ENCODE data around the gene NOS1AP. TPM values are rescaled to one million over a fixed set of nuclear protein-coding genes. Genes with fewer than 3 reads are reported as not detected.

NOS1AP gene
- polyA plus RNA-seq, 1 of the 3 experiments (the other 2 are of a cell fraction) = 0.03 TPM

- no peak for TF ChIP-seq JUND (IDR thresholded peaks at IDR 0.05)
- TF ChIP-seq MEF2A (IDR thresholded peaks at IDR 0.05; ENCODE audit: borderline replicate concordance, low read depth) = no peak
- TF ChIP-seq SIN3A (IDR thresholded peaks at IDR 0.05; ENCODE audit: borderline replicate concordance, low read depth, low read length) = no peak
- TF ChIP-seq TEAD4 (IDR thresholded peaks at IDR 0.05; ENCODE audit: borderline replicate concordance, insufficient read depth) = no peak
- TF ChIP-seq EZH2phosphoT487 (IDR thresholded peaks at IDR 0.05; ENCODE audit: borderline replicate concordance, low read depth) = no peak
- TF ChIP-seq EP300 (IDR thresholded peaks at IDR 0.05; ENCODE audit: borderline replicate concordance in 1 of 2, low read depth in 1 of 2, low read length in 1 of 2) = no peak
- no peak for TF ChIP-seq RCOR1 (IDR thresholded peaks at IDR 0.05; ENCODE audit: low read length)
- no peak for TF ChIP-seq ELF1 (IDR thresholded peaks at IDR 0.05)
- no peak for TF ChIP-seq SMC3 (IDR thresholded peaks at IDR 0.05; ENCODE audit: low read depth, low read length)
- Histone ChIP-seq H3K9me3 (no peaks in the 10 kb centered on the region; the same call in 1 of the 2 replicates), H3K27ac (ENCODE audit: low read depth in 2 of 2, low read length in 1 of 2) (no peak overlapping the region), H4K20me1 (ENCODE audit: insufficient read depth) (no peaks in the 10 kb centered on the region), H2AFZ (ENCODE audit: low read depth) (no peak overlapping the region), H3F3A (replicated peaks; ENCODE audit: insufficient read depth) (no peaks in the 10 kb centered on the region), H3K36me3 (replicated peaks in 1 of 2; ENCODE audit: control insufficient read depth in 1 of 2, insufficient read depth in 2 of 2, low read length in 1 of 2) (no peaks in the 10 kb centered on the region), H3K27me3 (ENCODE audit: insufficient read depth) (no peaks in the 10 kb centered on the region), H3K4me1 (ENCODE audit: control insufficient read depth in 1 of 2, insufficient read depth in 2 of 2, low read depth in 1 of 2, low read length in 1 of 2) (peaks cover 6 to 18% of the 10 kb centered on the region in 2 experiments; a peak in 3 of 4 replicates), H3K79me2 (ENCODE audit: insufficient read depth) (no peaks in the 10 kb centered on the region), H3K4me3 (ENCODE audit: low read depth in 2 of 2, low read length in 1 of 2) (no peak overlapping the region), H3K9ac (no peak overlapping the region), H3K4me2 (no peak overlapping the region), H3K9me2 (no peaks in the 10 kb centered on the region)
- DNase-seq = no peak
- CTCF ChIA-PET = interaction anchor here (16.7 kb wide), 1 partner anchor 236 kb away, joined by 263 read pairs; no protein-coding TSS in a partner anchor
- POLR2A ChIA-PET = no interaction called here
- 97% methylated on average over 3 of the region's 3 CpGs for WGBS (ENCODE audit: low lambda C conversion rate)
These were observed 38.7 kb upstream of the NOS1AP start for GRCh38 chr1:162030759-162031280.

GRCh38 chr1:162033428-162033827 is 36.1 kb upstream of the NOS1AP start:
- H3K9me2 ChIP-seq = no peaks in the 10 kb centered on the region
- no peaks in the 10 kb centered on the region for H3K9me3 ChIP-seq
- DNase-seq = no peak
- H4K20me1 ChIP-seq (ENCODE audit: insufficient read depth) = no peaks in the 10 kb centered on the region
- H3K79me2 ChIP-seq (ENCODE audit: insufficient read depth) = no peaks in the 10 kb centered on the region
- no peaks in the 10 kb centered on the region for H3K36me3 ChIP-seq (replicated peaks in 1 of 2; ENCODE audit: control insufficient read depth in 1 of 2, insufficient read depth in 2 of 2, low read length in 1 of 2)
- H3K9ac ChIP-seq = no peak overlapping the region
- H2AFZ ChIP-seq (ENCODE audit: low read depth) = no peak overlapping the region
- no peaks in the 10 kb centered on the region for H3F3A ChIP-seq (replicated peaks; ENCODE audit: insufficient read depth)
- ChIA-PET CTCF (interaction anchor here (1.7 to 16.7 kb wide), 3 partner anchors 8 to 239 kb away, joined by 5 to 263 read pairs (median 55); partner anchors contain the start of gene OLFML2B), POLR2A (no interaction called here)
- H3K27me3 ChIP-seq (ENCODE audit: insufficient read depth) = no peaks in the 10 kb centered on the region
- TF ChIP-seq, protein P1, sequence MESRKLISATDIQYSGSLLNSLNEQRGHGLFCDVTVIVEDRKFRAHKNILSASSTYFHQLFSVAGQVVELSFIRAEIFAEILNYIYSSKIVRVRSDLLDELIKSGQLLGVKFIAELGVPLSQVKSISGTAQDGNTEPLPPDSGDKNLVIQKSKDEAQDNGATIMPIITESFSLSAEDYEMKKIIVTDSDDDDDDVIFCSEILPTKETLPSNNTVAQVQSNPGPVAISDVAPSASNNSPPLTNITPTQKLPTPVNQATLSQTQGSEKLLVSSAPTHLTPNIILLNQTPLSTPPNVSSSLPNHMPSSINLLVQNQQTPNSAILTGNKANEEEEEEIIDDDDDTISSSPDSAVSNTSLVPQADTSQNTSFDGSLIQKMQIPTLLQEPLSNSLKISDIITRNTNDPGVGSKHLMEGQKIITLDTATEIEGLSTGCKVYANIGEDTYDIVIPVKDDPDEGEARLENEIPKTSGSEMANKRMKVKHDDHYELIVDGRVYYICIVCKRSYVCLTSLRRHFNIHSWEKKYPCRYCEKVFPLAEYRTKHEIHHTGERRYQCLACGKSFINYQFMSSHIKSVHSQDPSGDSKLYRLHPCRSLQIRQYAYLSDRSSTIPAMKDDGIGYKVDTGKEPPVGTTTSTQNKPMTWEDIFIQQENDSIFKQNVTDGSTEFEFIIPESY (IDR thresholded peaks at IDR 0.05; ENCODE audit: borderline replicate concordance, low read depth) = no peak
- no peak for TF ChIP-seq TAF1 (IDR thresholded peaks at IDR 0.05; ENCODE audit: borderline replicate concordance, low read depth, low read length)
- no peak for TF ChIP-seq FOSL2 (IDR thresholded peaks at IDR 0.05; ENCODE audit: borderline replicate concordance, low read depth)
- TF ChIP-seq EZH2phosphoT487 (IDR thresholded peaks at IDR 0.05; ENCODE audit: borderline replicate concordance, low read depth) = no peak
- TF ChIP-seq YY1 (IDR thresholded peaks at IDR 0.05; ENCODE audit: low read depth) = no peak
- TF ChIP-seq MEF2A (IDR thresholded peaks at IDR 0.05; ENCODE audit: borderline replicate concordance, low read depth) = no peak
- TF ChIP-seq, protein P2, sequence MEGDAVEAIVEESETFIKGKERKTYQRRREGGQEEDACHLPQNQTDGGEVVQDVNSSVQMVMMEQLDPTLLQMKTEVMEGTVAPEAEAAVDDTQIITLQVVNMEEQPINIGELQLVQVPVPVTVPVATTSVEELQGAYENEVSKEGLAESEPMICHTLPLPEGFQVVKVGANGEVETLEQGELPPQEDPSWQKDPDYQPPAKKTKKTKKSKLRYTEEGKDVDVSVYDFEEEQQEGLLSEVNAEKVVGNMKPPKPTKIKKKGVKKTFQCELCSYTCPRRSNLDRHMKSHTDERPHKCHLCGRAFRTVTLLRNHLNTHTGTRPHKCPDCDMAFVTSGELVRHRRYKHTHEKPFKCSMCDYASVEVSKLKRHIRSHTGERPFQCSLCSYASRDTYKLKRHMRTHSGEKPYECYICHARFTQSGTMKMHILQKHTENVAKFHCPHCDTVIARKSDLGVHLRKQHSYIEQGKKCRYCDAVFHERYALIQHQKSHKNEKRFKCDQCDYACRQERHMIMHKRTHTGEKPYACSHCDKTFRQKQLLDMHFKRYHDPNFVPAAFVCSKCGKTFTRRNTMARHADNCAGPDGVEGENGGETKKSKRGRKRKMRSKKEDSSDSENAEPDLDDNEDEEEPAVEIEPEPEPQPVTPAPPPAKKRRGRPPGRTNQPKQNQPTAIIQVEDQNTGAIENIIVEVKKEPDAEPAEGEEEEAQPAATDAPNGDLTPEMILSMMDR (IDR thresholded peaks at IDR 0.05) = no peak
- no peak for TF ChIP-seq EP300 (IDR thresholded peaks at IDR 0.05; ENCODE audit: borderline replicate concordance in 1 of 2, low read depth in 1 of 2, low read length in 1 of 2)
- no peak for TF ChIP-seq CHD2 (IDR thresholded peaks at IDR 0.05; ENCODE audit: low read length, partially characterized antibody)
- TF ChIP-seq, protein P3, sequence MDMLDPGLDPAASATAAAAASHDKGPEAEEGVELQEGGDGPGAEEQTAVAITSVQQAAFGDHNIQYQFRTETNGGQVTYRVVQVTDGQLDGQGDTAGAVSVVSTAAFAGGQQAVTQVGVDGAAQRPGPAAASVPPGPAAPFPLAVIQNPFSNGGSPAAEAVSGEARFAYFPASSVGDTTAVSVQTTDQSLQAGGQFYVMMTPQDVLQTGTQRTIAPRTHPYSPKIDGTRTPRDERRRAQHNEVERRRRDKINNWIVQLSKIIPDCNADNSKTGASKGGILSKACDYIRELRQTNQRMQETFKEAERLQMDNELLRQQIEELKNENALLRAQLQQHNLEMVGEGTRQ (IDR thresholded peaks at IDR 0.05; ENCODE audit: borderline replicate concordance, low read depth, low read length) = no peak
- no peak overlapping the region for H3K4me3 ChIP-seq (ENCODE audit: low read depth in 2 of 2, low read length in 1 of 2)
- H3K4me1 ChIP-seq (ENCODE audit: control insufficient read depth in 1 of 2, insufficient read depth in 2 of 2, low read depth in 1 of 2, low read length in 1 of 2) = peaks cover 13 to 25% of the 10 kb centered on the region in 2 experiments; a peak in 3 of 4 replicates
- H3K4me2 ChIP-seq = no peak overlapping the region
- 60% methylated on average over 2 of the region's 6 CpGs for WGBS (ENCODE audit: low lambda C conversion rate)
- H3K27ac ChIP-seq (ENCODE audit: low read depth in 2 of 2, low read length in 1 of 2) = no peak overlapping the region

All from SK-N-SH (cell line).